Mononuclear cell (primary cell): ENCODE measurements around the gene DNAJC17. TPM values are rescaled to one million over a fixed set of nuclear protein-coding genes. Genes with fewer than 3 reads are reported as not detected.

ENCODE experiments used
- H3K27me3 ChIP-seq: 2 replicates; pipeline ENCODE4 v1.6.0; 2011; ENCODE audit warnings: low read length, control low read depth; ENCODE audit not compliant: insufficient read depth
- H3K4me1 ChIP-seq: 2 replicates; pipeline ENCODE4 v1.5.1; 2011; ENCODE audit warnings: mild to moderate bottlenecking, low read length, control low read depth; ENCODE audit not compliant: insufficient read depth
- H3K4me3 ChIP-seq: 2 replicates; pipeline ENCODE4 v1.5.1; 2011; ENCODE audit warnings: mild to moderate bottlenecking, low read length, moderate library complexity
- H3K9me3 ChIP-seq: 2 replicates; pipeline ENCODE4 v1.5.1; 2011; ENCODE audit warnings: low read depth, mild to moderate bottlenecking, control low read depth, low read length
- total RNA-seq: library from RNA; depleted of rRNA; stranded (reverse); fragments of >200 nt; gene quantifications from one replicate; pipeline ENCODE4 v1.2.3, GENCODE V29; 2012

DNAJC17 gene
- total RNA-seq, 1 donor: 7.2 TPM

GRCh38 chr15:40787991-40788390, 19.3 kb downstream of the DNAJC17 start:
- H3K9me3 ChIP-seq: no peaks in the 10 kb centered on the region
- no peak overlapping the region for H3K4me3 ChIP-seq
- H3K27me3 ChIP-seq: no peaks in the 10 kb centered on the region
- H3K4me1 ChIP-seq: peaks cover 24% of the 10 kb centered on the region

DNA sequence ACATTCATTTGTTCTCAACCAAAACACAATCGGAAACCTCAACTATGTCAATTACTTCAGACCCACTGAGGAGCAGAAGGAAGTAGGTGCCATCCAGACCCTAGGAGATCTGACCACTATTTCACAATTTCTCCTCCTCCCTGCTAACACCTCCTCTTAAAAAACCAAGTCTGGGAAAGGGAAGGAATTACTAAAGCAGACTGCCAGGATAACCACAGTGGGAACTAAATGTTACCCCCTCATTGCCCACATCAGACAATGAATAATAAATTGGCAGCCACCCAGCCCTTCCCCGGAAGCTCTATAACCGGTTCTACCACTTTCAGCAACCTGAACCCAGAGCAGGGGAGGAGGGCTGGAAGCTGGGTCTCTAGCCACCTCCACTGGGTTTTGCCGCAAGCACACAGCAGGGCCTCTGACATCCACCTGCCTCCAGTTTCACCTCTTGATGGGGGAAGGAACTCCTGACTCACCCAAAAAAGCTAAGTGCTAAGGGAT, 19.9 kb downstream of the DNAJC17 start:
- Histone ChIP-seq H3K4me3 (no peak overlapping the region), H3K9me3 (no peaks in the 10 kb centered on the region), H3K27me3 (no peaks in the 10 kb centered on the region), H3K4me1 (peaks cover 24% of the 10 kb centered on the region)

DNA sequence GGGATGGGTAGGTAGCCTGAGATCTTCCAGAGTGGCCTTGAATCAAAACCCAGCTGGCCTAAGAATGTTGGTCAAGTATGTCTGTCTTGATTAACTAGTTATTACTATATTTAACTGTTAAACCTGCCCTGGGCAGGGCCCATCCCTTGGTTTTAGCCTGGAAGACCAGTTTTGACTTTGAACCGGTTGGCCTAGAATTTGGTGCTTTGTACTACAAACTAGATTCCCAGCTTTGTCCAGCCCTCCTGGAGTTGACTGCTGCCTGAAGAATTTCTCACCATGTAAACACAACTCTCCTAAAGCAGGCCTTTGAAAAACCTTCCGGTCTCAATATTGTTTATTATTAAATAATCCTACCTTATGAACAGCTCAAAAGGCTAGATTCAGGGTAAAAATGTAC, 21.5 kb downstream of the DNAJC17 start:
- no peaks in the 10 kb centered on the region for H3K9me3 ChIP-seq
- no peak overlapping the region for H3K4me3 ChIP-seq
- no peaks in the 10 kb centered on the region for H3K27me3 ChIP-seq
- peaks cover 24% of the 10 kb centered on the region for H3K4me1 ChIP-seq

- Histone ChIP-seq H3K4me1 (peaks cover 24% of the 10 kb centered on the region), H3K4me3 (no peak overlapping the region), H3K9me3 (no peaks in the 10 kb centered on the region), H3K27me3 (no peaks in the 10 kb centered on the region)
Observed at GRCh38 chr15:40785164-40785563, 22.1 kb downstream of the DNAJC17 start.

DNA sequence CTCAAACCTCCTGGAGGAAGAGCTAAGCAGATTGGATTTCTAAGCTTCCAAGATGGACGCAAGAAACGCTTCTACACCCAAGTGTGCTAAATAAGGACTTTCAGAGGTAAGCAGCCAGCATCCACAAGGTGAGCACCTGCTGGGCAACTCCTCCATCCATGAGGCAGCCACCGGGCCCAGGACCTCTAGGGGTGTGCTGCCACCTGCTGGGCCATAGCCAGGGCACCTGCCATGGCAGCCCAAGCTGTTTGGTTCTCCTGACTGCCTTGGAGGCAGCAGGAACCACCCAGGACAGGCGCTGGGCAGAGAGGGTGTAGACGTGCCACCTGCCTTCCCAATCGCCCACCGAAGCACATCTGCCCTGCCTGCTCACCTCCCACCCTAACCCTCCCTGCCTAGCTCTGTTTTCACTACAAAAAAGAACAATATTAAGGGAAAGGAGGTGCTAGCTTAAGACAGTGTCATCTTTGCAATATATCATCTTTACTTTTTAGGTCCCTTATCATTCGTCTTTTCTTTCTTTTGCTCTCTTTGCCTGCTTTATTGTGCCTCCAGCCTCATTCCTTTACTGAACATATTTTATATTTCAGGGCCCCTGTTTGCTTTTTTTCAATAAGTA, 24.6 kb downstream of the DNAJC17 start:
- H3K9me3 ChIP-seq: no peaks in the 10 kb centered on the region
- no peak overlapping the region for H3K4me3 ChIP-seq
- H3K27me3 ChIP-seq: no peaks in the 10 kb centered on the region
- H3K4me1 ChIP-seq: peaks cover 13% of the 10 kb centered on the region

GRCh38 chr15:40776537-40777141, 30.6 kb downstream of the DNAJC17 start:
- no peaks in the 10 kb centered on the region for H3K27me3 ChIP-seq
- H3K4me3 ChIP-seq: no peak overlapping the region
- H3K9me3 ChIP-seq: no peaks in the 10 kb centered on the region
- no peaks in the 10 kb centered on the region for H3K4me1 ChIP-seq

DNA sequence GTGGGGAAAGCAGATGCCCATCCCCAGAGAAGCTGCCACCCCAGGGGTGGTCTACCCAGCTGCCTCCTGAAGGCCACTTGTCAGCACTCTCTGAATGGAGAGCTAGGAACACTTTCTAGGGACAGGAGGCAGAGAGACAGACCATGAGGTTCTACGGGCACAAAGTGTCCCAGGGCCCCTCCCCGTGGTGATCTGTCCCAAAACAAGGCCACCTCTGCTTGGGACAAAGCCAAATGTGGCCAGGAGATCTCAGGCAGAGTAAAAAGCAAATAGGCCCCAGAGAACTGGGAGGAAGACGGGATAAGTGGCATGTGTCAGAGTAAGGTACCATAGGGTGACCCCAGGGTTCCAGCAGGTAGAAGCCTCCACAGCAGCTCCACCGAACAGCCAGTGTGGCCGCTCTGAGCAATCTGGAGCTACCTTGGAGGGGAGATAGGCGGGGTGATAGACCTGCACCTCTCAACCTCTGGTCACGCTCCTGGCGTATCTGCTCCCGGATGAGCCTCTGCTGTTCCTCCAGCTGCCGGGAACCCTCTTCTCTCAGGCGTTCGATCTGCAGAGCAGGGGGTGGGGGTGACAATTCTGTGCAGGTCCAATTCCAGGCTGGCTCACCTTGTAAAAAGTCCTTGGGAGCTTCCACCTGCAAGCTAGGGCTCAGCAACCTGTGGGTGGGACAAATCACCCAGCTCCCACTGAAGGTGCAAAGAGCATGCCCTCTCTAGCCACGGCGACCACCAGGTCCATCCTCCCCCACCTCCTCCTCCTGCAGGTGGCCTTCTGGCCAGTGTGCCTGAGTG, 31.3 kb downstream of the DNAJC17 start:
- no peaks in the 10 kb centered on the region for H3K9me3 ChIP-seq
- no peaks in the 10 kb centered on the region for H3K27me3 ChIP-seq
- no peak overlapping the region for H3K4me3 ChIP-seq
- H3K4me1 ChIP-seq: no peaks in the 10 kb centered on the region

GRCh38 chr15:40775007-40775406, 32.3 kb downstream of the DNAJC17 start:
- no peaks in the 10 kb centered on the region for H3K9me3 ChIP-seq
- H3K27me3 ChIP-seq: no peaks in the 10 kb centered on the region
- peaks cover 4% of the 10 kb centered on the region for H3K4me1 ChIP-seq
- H3K4me3 ChIP-seq: no peak overlapping the region

GRCh38 chr15:40773902-40774301, 33.4 kb downstream of the DNAJC17 start:
- Histone ChIP-seq H3K27me3 (no peaks in the 10 kb centered on the region), H3K9me3 (no peaks in the 10 kb centered on the region), H3K4me1 (peaks cover 15% of the 10 kb centered on the region), H3K4me3 (no peak overlapping the region)

DNA sequence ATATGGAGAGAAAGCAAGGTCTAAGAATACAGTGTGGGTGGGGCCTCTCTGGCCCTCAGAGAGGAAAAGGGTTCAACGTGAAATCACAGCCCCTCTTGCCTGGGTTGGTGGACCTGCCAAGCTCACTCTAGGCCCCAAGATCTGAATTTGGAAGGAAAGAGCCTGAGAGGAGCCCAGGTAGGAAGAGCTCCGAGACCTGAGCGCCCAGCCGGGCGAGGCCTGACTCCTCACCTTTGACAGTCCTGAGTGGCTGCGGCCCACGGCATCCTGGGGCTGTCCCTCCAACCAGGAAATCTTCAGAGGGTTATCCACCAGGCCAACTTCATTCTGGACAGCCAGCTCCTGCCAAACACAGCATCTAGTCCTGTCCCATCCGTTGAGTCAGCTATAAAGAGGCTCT, 33.8 kb downstream of the DNAJC17 start:
- peaks cover 19% of the 10 kb centered on the region for H3K4me1 ChIP-seq
- H3K4me3 ChIP-seq: no peak overlapping the region
- no peaks in the 10 kb centered on the region for H3K27me3 ChIP-seq
- no peaks in the 10 kb centered on the region for H3K9me3 ChIP-seq

DNA sequence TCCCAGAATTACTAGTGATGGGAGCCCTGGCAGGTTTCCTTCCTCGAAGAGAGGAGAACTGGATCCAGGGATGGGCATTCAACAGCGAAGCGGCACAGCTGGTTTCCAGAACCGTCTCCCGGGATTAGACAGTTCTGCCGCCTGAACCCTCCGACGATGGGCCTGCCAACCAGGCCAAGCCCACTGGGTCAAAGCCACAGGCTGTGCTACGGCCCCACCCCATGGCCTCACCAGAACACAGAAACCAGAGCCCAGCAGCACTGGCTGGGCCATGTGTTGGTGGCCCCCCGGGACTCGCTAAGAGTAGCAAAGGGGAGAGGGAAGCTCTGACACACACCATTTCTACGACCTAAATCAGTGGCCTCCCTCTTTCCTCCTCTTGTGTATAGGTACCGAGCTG, 35.3 kb downstream of the DNAJC17 start:
- Histone ChIP-seq H3K4me3 (no peak overlapping the region), H3K9me3 (no peaks in the 10 kb centered on the region), H3K27me3 (no peaks in the 10 kb centered on the region), H3K4me1 (peaks cover 26% of the 10 kb centered on the region)

DNA sequence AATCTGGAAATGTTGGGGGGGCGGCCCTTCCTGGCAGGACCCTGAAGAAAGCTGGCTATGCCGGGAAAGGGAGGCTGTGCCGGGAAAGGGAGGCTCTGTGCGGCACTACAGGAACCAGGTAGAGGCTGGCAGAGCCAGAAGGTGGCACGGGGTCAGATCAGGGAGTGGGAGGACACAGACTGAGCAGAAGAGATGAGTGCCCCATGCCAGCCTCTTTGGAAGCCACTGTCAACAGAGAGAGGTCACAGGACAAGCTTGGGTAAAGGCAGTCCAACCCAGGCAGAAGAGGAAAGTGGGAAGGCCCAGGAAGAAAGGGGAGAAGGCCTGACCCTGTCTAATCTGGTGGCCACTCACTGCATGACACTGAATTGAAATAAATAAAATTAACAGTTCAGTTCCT, 36.0 kb downstream of the DNAJC17 start:
- peaks cover 26% of the 10 kb centered on the region for H3K4me1 ChIP-seq
- no peak overlapping the region for H3K4me3 ChIP-seq
- H3K9me3 ChIP-seq: no peaks in the 10 kb centered on the region
- no peaks in the 10 kb centered on the region for H3K27me3 ChIP-seq

- Histone ChIP-seq H3K9me3 (no peaks in the 10 kb centered on the region), H3K27me3 (no peaks in the 10 kb centered on the region), H3K4me3 (no peak overlapping the region), H3K4me1 (peaks cover 33% of the 10 kb centered on the region)
Observed at GRCh38 chr15:40770147-40770721, 37.0 kb downstream of the DNAJC17 start.

- Histone ChIP-seq H3K4me1 (peaks cover 41% of the 10 kb centered on the region), H3K9me3 (no peaks in the 10 kb centered on the region), H3K4me3 (no peak within 1 kb of the TSS), H3K27me3 (no peaks in the 10 kb centered on the region)
Observed at GRCh38 chr15:40769274-40770146, 37.8 kb downstream of the DNAJC17 start, which contains the start of gene C15orf62. Gene C15orf62 (plus strand): TSS chr15:40769980. CDS start chr15:40770496, 516 bp downstream.
